ENCODE results near the gene CCM2. TPM values are rescaled to one million over a fixed set of nuclear protein-coding genes. Genes with fewer than 3 reads are reported as not detected.

The CCM2 gene
- total RNA-seq, 3 donors from 2014 or later = 33.4 to 43.8 (median 35.8) TPM

DNA sequence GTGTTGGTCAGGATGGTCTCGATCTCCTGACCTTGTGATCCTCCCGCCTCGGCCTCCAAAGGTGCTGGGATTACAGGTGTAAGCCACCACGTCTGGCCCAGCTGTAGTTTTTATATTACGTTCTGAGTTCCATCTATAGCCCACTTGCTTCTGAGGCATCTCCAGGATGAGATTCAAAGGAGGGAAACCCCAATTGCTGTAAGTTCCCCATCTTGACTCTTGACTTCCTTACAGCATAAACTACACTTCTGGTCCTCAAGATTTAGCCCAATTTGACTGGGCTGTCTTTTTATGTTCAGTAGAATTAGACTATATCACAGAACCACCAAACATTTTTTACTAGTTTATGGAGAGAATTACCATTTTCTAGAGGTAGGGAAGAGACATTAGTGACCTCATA, 44.3 kb downstream of the CCM2 start:
- Histone ChIP-seq H3K9me3 (no peaks in the 10 kb centered on the region), H3K4me1 (ENCODE audit: low read depth) (no peaks in the 10 kb centered on the region), H3K36me3 (ENCODE audit: low read depth) (no peaks in the 10 kb centered on the region), H3K4me3 (no peak overlapping the region)
- intact Hi-C loops (cut with DNase I, micrococcal nuclease) = no loop called here
- DNase-seq (no peak), ATAC-seq (no peak)
- TF ChIP-seq, protein P1, sequence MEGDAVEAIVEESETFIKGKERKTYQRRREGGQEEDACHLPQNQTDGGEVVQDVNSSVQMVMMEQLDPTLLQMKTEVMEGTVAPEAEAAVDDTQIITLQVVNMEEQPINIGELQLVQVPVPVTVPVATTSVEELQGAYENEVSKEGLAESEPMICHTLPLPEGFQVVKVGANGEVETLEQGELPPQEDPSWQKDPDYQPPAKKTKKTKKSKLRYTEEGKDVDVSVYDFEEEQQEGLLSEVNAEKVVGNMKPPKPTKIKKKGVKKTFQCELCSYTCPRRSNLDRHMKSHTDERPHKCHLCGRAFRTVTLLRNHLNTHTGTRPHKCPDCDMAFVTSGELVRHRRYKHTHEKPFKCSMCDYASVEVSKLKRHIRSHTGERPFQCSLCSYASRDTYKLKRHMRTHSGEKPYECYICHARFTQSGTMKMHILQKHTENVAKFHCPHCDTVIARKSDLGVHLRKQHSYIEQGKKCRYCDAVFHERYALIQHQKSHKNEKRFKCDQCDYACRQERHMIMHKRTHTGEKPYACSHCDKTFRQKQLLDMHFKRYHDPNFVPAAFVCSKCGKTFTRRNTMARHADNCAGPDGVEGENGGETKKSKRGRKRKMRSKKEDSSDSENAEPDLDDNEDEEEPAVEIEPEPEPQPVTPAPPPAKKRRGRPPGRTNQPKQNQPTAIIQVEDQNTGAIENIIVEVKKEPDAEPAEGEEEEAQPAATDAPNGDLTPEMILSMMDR (IDR thresholded peaks at IDR 0.05) = no peak

DNA sequence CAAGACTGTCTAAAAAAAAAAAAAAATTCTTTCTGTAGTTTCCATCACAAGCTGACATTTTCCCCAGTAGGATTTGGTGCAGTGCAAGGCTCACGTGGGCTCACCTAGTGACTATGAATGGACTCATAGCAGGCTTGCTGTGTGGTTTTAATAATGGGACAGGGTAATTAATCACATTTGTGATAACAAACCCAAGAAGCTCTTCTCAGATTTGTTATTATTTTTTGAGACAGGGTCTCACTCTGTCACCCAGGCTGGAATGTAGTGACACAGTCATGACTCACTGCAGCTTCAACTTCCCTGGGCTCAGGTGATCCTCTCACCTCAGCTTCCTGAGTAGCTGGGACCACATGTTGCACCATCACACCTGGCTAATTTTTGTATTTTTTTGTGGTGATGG, 48.7 kb downstream of the CCM2 start:
- H3K4me3 ChIP-seq = no peak overlapping the region
- intact Hi-C loops (cut with DNase I, micrococcal nuclease) = no loop called here
- TF ChIP-seq, protein P1 (IDR thresholded peaks at IDR 0.05) = no peak
- no peaks in the 10 kb centered on the region for H3K4me1 ChIP-seq (ENCODE audit: low read depth)
- H3K36me3 ChIP-seq (ENCODE audit: low read depth) = no peaks in the 10 kb centered on the region
- DNase-seq = no peak
- ATAC-seq = no peak
- H3K9me3 ChIP-seq = no peaks in the 10 kb centered on the region

DNA sequence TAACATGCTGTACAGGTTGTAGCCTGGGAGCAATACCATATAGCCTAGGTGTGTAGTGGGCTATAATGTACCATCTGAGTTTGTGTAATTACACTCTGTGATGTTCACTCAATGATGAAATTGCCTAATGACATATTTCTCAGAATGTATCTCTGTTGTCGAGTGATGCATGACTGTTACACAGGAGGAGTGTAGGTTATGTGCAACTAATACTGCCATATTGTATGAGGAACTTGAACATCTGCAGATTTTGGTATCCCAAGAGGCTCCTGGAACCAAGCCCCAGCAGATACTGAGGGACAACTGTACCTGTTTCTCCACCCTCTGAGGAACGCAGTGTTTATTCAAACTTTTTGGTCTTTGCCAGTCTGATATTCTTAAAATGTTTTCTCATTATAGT, 50.2 kb downstream of the CCM2 start:
- H3K36me3 ChIP-seq (ENCODE audit: low read depth) = no peaks in the 10 kb centered on the region

DNA sequence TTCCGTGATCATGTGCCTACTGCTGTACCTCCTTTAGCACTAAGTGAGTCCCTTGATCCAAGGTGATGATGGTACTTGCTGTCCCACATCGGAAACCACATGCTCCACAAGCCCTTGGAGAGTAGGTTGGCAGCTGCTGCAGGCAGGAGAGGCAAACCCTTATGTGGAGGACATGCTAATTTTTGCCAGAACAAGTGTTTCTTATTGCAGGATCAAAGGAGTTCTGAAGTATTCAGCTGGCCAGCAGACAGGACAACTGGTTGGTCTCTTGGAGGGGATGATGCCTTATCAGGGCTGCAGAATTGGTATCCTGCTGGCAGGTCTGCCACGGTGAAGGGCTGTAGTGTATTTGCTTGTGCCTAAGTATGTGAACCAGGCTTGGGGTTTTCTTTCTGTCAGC, 52.0 kb downstream of the CCM2 start:
- intact Hi-C loops (cut with DNase I, micrococcal nuclease) = no loop called here
- Histone ChIP-seq H3K9me3 (no peaks in the 10 kb centered on the region), H3K4me3 (no peak overlapping the region), H3K36me3 (ENCODE audit: low read depth) (no peaks in the 10 kb centered on the region), H3K4me1 (ENCODE audit: low read depth) (no peaks in the 10 kb centered on the region)
- ATAC-seq = no peak
- TF ChIP-seq, protein P1 (IDR thresholded peaks at IDR 0.05) = no peak
- DNase-seq = no peak

More for the DNA sequence above, 50.2 kb downstream of the CCM2 start:
- no peak for ATAC-seq
- no peaks in the 10 kb centered on the region for H3K9me3 ChIP-seq
- intact Hi-C loops (cut with DNase I, micrococcal nuclease) = no loop called here
- H3K4me3 ChIP-seq = no peak overlapping the region
- DNase-seq = no peak
- TF ChIP-seq, protein P1 (IDR thresholded peaks at IDR 0.05) = no peak
- no peaks in the 10 kb centered on the region for H3K4me1 ChIP-seq (ENCODE audit: low read depth)

DNA sequence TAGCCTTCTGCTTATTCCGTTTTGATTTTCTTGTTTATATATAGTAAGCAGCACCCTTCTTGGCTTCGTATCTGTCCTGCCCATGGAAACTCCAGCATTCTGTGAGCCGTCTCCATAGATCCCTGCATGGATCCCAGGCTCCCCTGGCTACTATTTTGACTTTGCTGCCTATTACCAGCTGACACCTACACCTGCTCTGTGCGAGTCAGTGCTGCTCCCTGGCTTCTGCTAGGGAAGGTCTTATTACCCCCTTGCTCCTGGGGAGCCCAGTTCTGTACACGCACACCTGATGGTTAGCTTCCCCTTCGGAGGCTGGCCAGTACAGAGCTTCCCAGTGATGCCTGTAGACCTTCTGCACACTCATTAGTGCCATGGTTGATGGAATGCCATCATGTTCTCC, 53.4 kb downstream of the CCM2 start:
- DNase-seq = no peak
- no peak for ATAC-seq
- TF ChIP-seq, protein P1 (IDR thresholded peaks at IDR 0.05) = no peak

DNA sequence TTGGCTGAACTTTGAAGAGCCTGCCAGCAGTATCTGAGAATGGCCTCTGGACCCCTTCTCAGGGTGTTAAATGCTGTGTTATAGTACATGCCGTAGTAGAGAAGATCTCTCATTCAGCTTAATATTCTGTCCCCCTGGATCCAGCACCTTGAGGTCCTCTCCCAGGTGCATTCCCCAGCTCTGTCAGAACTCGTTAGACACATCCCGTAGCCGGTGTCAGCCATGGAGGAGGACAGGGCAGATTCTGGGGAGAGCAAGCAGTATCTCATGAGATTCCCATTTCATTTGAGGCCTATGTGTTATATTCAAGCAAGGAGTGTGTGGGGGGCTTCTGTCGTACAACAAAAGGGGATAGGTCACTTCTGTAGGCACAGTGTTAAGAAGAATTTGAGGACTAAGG, 53.9 kb downstream of the CCM2 start:
- Histone ChIP-seq H3K4me1 (ENCODE audit: low read depth) (no peaks in the 10 kb centered on the region), H3K9me3 (no peaks in the 10 kb centered on the region), H3K4me3 (no peak overlapping the region), H3K36me3 (ENCODE audit: low read depth) (no peaks in the 10 kb centered on the region)
- intact Hi-C loops (cut with DNase I, micrococcal nuclease) = no loop called here
- TF ChIP-seq, protein P1 (IDR thresholded peaks at IDR 0.05) = no peak
- ATAC-seq (no peak), DNase-seq (no peak)

More for the DNA sequence above, 53.4 kb downstream of the CCM2 start:
- Histone ChIP-seq H3K4me3 (no peak overlapping the region), H3K4me1 (ENCODE audit: low read depth) (no peaks in the 10 kb centered on the region), H3K36me3 (ENCODE audit: low read depth) (no peaks in the 10 kb centered on the region), H3K9me3 (no peaks in the 10 kb centered on the region)
- intact Hi-C loops (cut with DNase I, micrococcal nuclease) = no loop called here

Measured in mucosa of descending colon (tissue), 3 donors.